ENCODE measurements around the gene KHDC4. TPM values are rescaled to one million over a fixed set of nuclear protein-coding genes. Genes with fewer than 3 reads are reported as not detected.
"Not testable (repeated sequence)": the region's sequence is repeated elsewhere in the genome, so short reads cannot be mapped to it uniquely, and the experiment has no call there.

KHDC4 gene
- total RNA-seq, 1 donor from 2014 or later: 30.7 TPM

- DNase-seq (ENCODE audit: low spot score): no peak
Measured at GRCh38 chr1:155910621-155911121, 23.5 kb downstream of the KHDC4 start.

GRCh38 chr1:155909894-155910293, 24.3 kb downstream of the KHDC4 start:
- DNase-seq (ENCODE audit: low spot score): no peak

GRCh38 chr1:155904261-155904660, 30.0 kb downstream of the KHDC4 start:
- no peak for DNase-seq (ENCODE audit: low spot score)

GRCh38 chr1:155900161-155900560, 34.1 kb downstream of the KHDC4 start:
- no peak for DNase-seq (ENCODE audit: low spot score)

GRCh38 chr1:155899683-155900082, 34.5 kb downstream of the KHDC4 start:
- no peak for DNase-seq (ENCODE audit: low spot score)

- DNase-seq (ENCODE audit: low spot score): no peak
Measured at GRCh38 chr1:155898888-155899287, 35.3 kb downstream of the KHDC4 start.

- DNase-seq (ENCODE audit: low spot score): no peak
Measured at GRCh38 chr1:155897746-155898145, 36.5 kb downstream of the KHDC4 start.

- not testable (repeated sequence) for DNase-seq (ENCODE audit: low spot score)
Measured at GRCh38 chr1:155896476-155896875, 37.7 kb downstream of the KHDC4 start.

- DNase-seq (ENCODE audit: low spot score): not testable (repeated sequence)
Measured at GRCh38 chr1:155895617-155896016, 38.6 kb downstream of the KHDC4 start.

- DNase-seq (ENCODE audit: low spot score): no peak
Measured at GRCh38 chr1:155893389-155894142, 40.6 kb downstream of the KHDC4 start.

- DNase-seq (ENCODE audit: low spot score): no peak
Measured at GRCh38 chr1:155892796-155893195, 41.4 kb downstream of the KHDC4 start.

- no peak for DNase-seq (ENCODE audit: low spot score)
Measured at GRCh38 chr1:155890251-155890650, 44.0 kb downstream of the KHDC4 start.

- DNase-seq (ENCODE audit: low spot score): no peak
Measured at GRCh38 chr1:155889566-155889965, 44.6 kb downstream of the KHDC4 start.

GRCh38 chr1:155888481-155888880, 45.7 kb downstream of the KHDC4 start:
- DNase-seq (ENCODE audit: low spot score): no peak

- no peak for DNase-seq (ENCODE audit: low spot score)
Measured at GRCh38 chr1:155884982-155885381, 49.2 kb downstream of the KHDC4 start.

- DNase-seq (ENCODE audit: low spot score): no peak
Measured at GRCh38 chr1:155884031-155884960, 49.9 kb downstream of the KHDC4 start.

- DNase-seq (ENCODE audit: low spot score): no peak
Measured at GRCh38 chr1:155882766-155883165, 51.4 kb downstream of the KHDC4 start.

- no peak for DNase-seq (ENCODE audit: low spot score)
Measured at GRCh38 chr1:155882235-155882634, 52.0 kb downstream of the KHDC4 start.

GRCh38 chr1:155880950-155881349, 53.3 kb downstream of the KHDC4 start:
- no peak for DNase-seq (ENCODE audit: low spot score)

GRCh38 chr1:155880251-155880650, 54.0 kb downstream of the KHDC4 start:
- DNase-seq (ENCODE audit: low spot score): no peak

GRCh38 chr1:155877945-155878344, 56.3 kb downstream of the KHDC4 start:
- DNase-seq (ENCODE audit: low spot score): no peak

- DNase-seq (ENCODE audit: low spot score): no peak
Measured at GRCh38 chr1:155873860-155874259, 60.4 kb downstream of the KHDC4 start.
